Measurements from ENCODE around the gene FBLN1. TPM values are rescaled to one million over a fixed set of nuclear protein-coding genes. Genes with fewer than 3 reads are reported as not detected.

Gene FBLN1
- total RNA-seq, 1 experiment from 2014 or later, result 23.4 TPM

GRCh38 chr22:45546333-45547015, 43.8 kb downstream of the FBLN1 start:
- BruUV-seq (replicated peaks), result no TSS peak
- intact Hi-C loops (cut with micrococcal nuclease), result no loop called here

More at GRCh38 chr22:45546333-45547015, 43.8 kb downstream of the FBLN1 start:
- Histone ChIP-seq H3K4me3 (replicated peaks in 1 of 2; ENCODE audit: low read depth in 1 of 2, low read length in 2 of 2) (no peak overlapping the region), H3K9ac (ENCODE audit: low read length) (no peak overlapping the region), H3K79me2 (ENCODE audit: insufficient read depth, low read length) (no peaks in the 10 kb centered on the region), H4K20me1 (ENCODE audit: insufficient read depth) (no peaks in the 10 kb centered on the region), H3K27ac (ENCODE audit: low read depth, low read length) (no peak overlapping the region), H3K36me3 (ENCODE audit: control insufficient read depth in 1 of 2, insufficient read depth in 2 of 2, low read length in 2 of 2) (no peaks in the 10 kb centered on the region), H2AFZ (ENCODE audit: low read depth, low read length, poor library complexity, severe bottlenecking) (no peak overlapping the region), H3K4me2 (ENCODE audit: low read length) (no peak overlapping the region), H3K9me2 (ENCODE audit: insufficient read depth) (no peaks in the 10 kb centered on the region), H3K9me3 (ENCODE audit: control insufficient read depth in 1 of 2, insufficient read depth in 1 of 2, low read depth in 1 of 2, low read length in 2 of 2) (no peaks in the 10 kb centered on the region), H3K27me3 (ENCODE audit: insufficient read depth, low read length) (no peaks in the 10 kb centered on the region), H3K4me1 (ENCODE audit: control insufficient read depth in 1 of 2, insufficient read depth in 2 of 2, low read length in 2 of 2) (peaks cover 9 to 22% of the 10 kb centered on the region in 2 experiments; a peak in 3 of 4 replicates)
- ChIA-PET RAD21 (ENCODE audit: low non-redundant PET in 1 of 2, low total read pairs in 2 of 2, uncharacterized antibody in 2 of 2, unreplicated experiment in 2 of 2) (no interaction called here), POLR2A (no interaction called here), CTCF (no interaction called here)
- DNase-seq (ENCODE audit: low read depth, low spot score) (no peak), ATAC-seq (no peak)
- TF ChIP-seq SRF (IDR thresholded peaks at IDR 0.05; ENCODE audit: low read depth) (no peak), FOSL1 (IDR thresholded peaks at IDR 0.05; ENCODE audit: low read depth) (no peak), EZH2 (IDR thresholded peaks at IDR 0.05) (no peak), YY1 (IDR thresholded peaks at IDR 0.05; ENCODE audit: extremely low read depth, insufficient replicate concordance, low read depth, low read length) (no peak), CTCF (IDR thresholded peaks at IDR 0.05 in 2 of 3, conservative IDR thresholded peaks at IDR 0.05 in 1 of 3; ENCODE audit: borderline replicate concordance in 1 of 3, insufficient read depth in 1 of 3, low read depth in 2 of 3, low read length in 2 of 3) (no peak)
- TF ChIP-seq, protein P1, sequence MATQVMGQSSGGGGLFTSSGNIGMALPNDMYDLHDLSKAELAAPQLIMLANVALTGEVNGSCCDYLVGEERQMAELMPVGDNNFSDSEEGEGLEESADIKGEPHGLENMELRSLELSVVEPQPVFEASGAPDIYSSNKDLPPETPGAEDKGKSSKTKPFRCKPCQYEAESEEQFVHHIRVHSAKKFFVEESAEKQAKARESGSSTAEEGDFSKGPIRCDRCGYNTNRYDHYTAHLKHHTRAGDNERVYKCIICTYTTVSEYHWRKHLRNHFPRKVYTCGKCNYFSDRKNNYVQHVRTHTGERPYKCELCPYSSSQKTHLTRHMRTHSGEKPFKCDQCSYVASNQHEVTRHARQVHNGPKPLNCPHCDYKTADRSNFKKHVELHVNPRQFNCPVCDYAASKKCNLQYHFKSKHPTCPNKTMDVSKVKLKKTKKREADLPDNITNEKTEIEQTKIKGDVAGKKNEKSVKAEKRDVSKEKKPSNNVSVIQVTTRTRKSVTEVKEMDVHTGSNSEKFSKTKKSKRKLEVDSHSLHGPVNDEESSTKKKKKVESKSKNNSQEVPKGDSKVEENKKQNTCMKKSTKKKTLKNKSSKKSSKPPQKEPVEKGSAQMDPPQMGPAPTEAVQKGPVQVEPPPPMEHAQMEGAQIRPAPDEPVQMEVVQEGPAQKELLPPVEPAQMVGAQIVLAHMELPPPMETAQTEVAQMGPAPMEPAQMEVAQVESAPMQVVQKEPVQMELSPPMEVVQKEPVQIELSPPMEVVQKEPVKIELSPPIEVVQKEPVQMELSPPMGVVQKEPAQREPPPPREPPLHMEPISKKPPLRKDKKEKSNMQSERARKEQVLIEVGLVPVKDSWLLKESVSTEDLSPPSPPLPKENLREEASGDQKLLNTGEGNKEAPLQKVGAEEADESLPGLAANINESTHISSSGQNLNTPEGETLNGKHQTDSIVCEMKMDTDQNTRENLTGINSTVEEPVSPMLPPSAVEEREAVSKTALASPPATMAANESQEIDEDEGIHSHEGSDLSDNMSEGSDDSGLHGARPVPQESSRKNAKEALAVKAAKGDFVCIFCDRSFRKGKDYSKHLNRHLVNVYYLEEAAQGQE (IDR thresholded peaks at IDR 0.05; ENCODE audit: low read depth), result no peak
- TF ChIP-seq, protein P2, sequence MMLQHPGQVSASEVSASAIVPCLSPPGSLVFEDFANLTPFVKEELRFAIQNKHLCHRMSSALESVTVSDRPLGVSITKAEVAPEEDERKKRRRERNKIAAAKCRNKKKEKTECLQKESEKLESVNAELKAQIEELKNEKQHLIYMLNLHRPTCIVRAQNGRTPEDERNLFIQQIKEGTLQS (IDR thresholded peaks at IDR 0.05), result no peak
- TF ChIP-seq, protein P3, sequence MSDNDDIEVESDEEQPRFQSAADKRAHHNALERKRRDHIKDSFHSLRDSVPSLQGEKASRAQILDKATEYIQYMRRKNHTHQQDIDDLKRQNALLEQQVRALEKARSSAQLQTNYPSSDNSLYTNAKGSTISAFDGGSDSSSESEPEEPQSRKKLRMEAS (IDR thresholded peaks at IDR 0.05), result no peak

Data from HCT116 (cell line).